ENCODE data around the gene LAMB2. TPM values are rescaled to one million over a fixed set of nuclear protein-coding genes. Genes with fewer than 3 reads are reported as not detected.

LAMB2 gene
- total RNA-seq, 1 experiment from 2014 or later = 118 TPM

GRCh38 chr3:49110780-49111179, 22.1 kb downstream of the LAMB2 start:
- H3K4me1 Mint-ChIP-seq = peaks cover 3% of the 10 kb centered on the region
- CTCF ChIA-PET = interaction anchor here (1.0 kb wide), 1 partner anchor 22 kb away, joined by 3 read pairs; the partner anchor contains the start of gene LAMB2
- POLR2A ChIA-PET = no interaction called here
- H3K27ac Mint-ChIP-seq = no peak overlapping the region
- H3K9me3 Mint-ChIP-seq = no peaks in the 10 kb centered on the region
- no peak for TF ChIP-seq TEAD4 (CRISPR knock-in tag; IDR thresholded peaks at IDR 0.05)
- no peak for TF ChIP-seq SMAD3 (CRISPR knock-in tag; IDR thresholded peaks at IDR 0.05; ENCODE audit: borderline replicate concordance)
- no peak for TF ChIP-seq MAX (CRISPR knock-in tag; IDR thresholded peaks at IDR 0.05)
- TF ChIP-seq ZNF219 (CRISPR knock-in tag; IDR thresholded peaks at IDR 0.05; ENCODE audit: borderline replicate concordance) = no peak
- TF ChIP-seq ZNF121 (CRISPR knock-in tag; IDR thresholded peaks at IDR 0.05) = no peak
- no peak for TF ChIP-seq ZNF317 (CRISPR knock-in tag; IDR thresholded peaks at IDR 0.05; ENCODE audit: borderline replicate concordance, low read depth)
- no peak for TF ChIP-seq SMAD4 (CRISPR knock-in tag; IDR thresholded peaks at IDR 0.05)
- no peak for TF ChIP-seq ATF3 (CRISPR knock-in tag; conservative IDR thresholded peaks at IDR 0.05)
- no peak for TF ChIP-seq AFF4 (CRISPR knock-in tag; IDR thresholded peaks at IDR 0.05; ENCODE audit: borderline replicate concordance)
- TF ChIP-seq CBFB (CRISPR knock-in tag; IDR thresholded peaks at IDR 0.05; ENCODE audit: low read depth) = no peak
- TF ChIP-seq NFATC4 (CRISPR knock-in tag; IDR thresholded peaks at IDR 0.05) = no peak
- TF ChIP-seq SP1 (CRISPR knock-in tag; conservative IDR thresholded peaks at IDR 0.05) = no peak
- TF ChIP-seq PRDM15 (CRISPR knock-in tag; IDR thresholded peaks at IDR 0.05) = no peak
- TF ChIP-seq ZNF425 (CRISPR knock-in tag; conservative IDR thresholded peaks at IDR 0.05) = no peak
- TF ChIP-seq ZNF671 (CRISPR knock-in tag; IDR thresholded peaks at IDR 0.05) = no peak
- TF ChIP-seq HMGA2 (CRISPR knock-in tag; IDR thresholded peaks at IDR 0.05) = no peak
- no peak for TF ChIP-seq IRF1 (CRISPR knock-in tag; IDR thresholded peaks at IDR 0.05)
- peaks cover 37% of the 10 kb centered on the region for H3K36me3 Mint-ChIP-seq
- H3K27me3 Mint-ChIP-seq (ENCODE audit: low read depth) = no peaks in the 10 kb centered on the region
- no peak overlapping the region for H3K4me3 Mint-ChIP-seq
- DNase-seq (ENCODE audit: low spot score) (no peak), ATAC-seq (no peak)
